HG02610 (cell line): ENCODE measurements around the gene MAP7D3.
"Not testable (repeated sequence)": the region's sequence is repeated elsewhere in the genome, so short reads cannot be mapped to it uniquely, and the experiment has no call there.

ENCODE experiments used
- ATAC-seq: cut with Tn5 transposase; IDR thresholded peaks from one replicate; pipeline ENCODE4 v1.9.1; 2021; ENCODE audit warnings: mild to moderate bottlenecking, moderate library complexity; ENCODE audit not compliant: unreplicated experiment

The MAP7D3 gene, protein sequence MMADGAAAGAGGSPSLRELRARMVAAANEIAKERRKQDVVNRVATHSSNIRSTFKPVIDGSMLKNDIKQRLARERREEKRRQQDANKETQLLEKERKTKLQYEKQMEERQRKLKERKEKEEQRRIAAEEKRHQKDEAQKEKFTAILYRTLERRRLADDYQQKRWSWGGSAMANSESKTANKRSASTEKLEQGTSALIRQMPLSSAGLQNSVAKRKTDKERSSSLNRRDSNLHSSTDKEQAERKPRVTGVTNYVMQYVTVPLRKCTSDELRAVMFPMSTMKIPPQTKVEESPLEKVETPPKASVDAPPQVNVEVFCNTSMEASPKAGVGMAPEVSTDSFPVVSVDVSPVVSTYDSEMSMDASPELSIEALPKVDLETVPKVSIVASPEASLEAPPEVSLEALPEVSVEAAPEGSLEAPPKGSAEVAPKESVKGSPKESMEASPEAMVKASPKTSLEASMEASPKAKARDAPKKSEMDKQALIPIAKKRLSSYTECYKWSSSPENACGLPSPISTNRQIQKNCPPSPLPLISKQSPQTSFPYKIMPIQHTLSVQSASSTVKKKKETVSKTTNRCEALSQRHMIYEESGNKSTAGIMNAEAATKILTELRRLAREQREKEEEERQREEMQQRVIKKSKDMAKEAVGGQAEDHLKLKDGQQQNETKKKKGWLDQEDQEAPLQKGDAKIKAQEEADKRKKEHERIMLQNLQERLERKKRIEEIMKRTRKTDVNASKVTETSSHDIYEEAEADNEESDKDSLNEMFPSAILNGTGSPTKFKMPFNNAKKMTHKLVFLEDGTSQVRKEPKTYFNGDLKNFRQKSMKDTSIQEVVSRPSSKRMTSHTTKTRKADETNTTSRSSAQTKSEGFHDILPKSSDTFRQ

GRCh38 chrX:136251041-136251991 is at the start of gene MAP7D3:
MAP7D3 (minus strand) TSS chrX:136251400; CDS start chrX:136251358, 42 bp downstream.
- peak; percentile 84 for ATAC-seq

DNA sequence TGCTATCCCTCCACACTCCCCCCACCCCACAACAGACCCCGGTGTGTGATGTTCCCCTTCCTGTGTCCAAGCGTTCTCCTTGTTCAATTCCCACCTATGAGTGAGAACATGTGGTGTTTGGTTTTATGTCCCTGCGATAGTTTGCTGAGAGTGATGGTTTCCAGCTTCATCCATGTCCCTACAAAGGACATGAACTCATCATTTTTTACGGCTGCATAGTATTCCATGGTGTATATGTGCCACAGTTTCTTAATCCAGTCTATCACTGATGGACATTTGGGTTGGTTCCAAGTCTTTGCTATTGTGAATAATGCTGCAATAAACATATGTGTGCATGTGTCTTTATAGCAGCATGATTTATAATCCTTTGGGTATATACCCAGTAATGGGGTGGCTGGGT is 49.5 kb upstream of the MAP7D3 start, which contains the start of gene ADGRG4:
TSS of gene ADGRG4 (plus strand) at position 243 of the 400 bp plus-strand sequence. CDS start 7,815 bp downstream, outside the sequence.
- not testable (repeated sequence) for ATAC-seq

GRCh38 chrX:136295380-136295779 is 44.2 kb upstream of the MAP7D3 start:
- no peak for ATAC-seq

GRCh38 chrX:136292656-136293055 is 41.5 kb upstream of the MAP7D3 start:
- no peak for ATAC-seq

- ATAC-seq: no peak
Observed at GRCh38 chrX:136291824-136292223, 40.6 kb upstream of the MAP7D3 start.

GRCh38 chrX:136286375-136286774 is 35.2 kb upstream of the MAP7D3 start:
- ATAC-seq: not testable (repeated sequence)

DNA sequence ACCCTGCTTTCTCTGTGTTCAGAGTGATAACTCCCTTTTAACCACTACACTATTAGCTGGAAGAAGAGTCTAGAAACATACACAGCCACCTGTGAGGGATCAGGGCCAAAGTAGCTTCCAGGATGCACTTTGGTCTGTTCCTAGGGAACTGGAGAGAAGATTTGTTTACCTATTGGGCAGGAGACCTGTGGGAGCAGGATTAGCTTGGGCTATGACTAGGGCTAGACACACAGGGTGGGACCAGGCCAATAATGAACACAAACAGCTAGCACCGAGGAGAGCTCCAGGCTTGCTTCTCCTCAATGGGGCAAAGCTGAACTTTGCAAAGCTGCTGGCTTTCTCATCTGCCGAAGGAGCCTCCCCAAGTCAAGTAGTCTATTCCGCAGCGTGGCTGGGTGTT is 24.4 kb upstream of the MAP7D3 start:
- no peak for ATAC-seq

DNA sequence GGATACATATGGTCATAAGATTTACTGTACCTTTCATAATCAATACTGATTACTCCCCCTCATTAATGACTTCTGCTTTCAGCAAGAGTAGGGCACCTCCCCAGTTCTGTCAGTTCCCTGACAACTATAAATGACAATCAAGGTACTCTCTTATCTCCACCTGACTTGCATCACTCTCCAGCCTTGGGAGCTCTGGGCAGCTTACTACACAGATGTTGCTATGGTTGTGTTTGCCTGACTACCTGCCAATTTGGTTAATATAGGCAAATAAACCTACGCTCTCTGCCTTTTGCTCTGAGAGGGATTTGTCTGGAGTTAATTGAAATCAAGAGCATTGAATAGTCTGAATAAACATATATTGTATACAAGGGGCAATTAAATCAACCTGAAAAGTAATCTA is 22.8 kb upstream of the MAP7D3 start:
- no peak for ATAC-seq

GRCh38 chrX:136272325-136272724 is 21.1 kb upstream of the MAP7D3 start:
- ATAC-seq: no peak

DNA sequence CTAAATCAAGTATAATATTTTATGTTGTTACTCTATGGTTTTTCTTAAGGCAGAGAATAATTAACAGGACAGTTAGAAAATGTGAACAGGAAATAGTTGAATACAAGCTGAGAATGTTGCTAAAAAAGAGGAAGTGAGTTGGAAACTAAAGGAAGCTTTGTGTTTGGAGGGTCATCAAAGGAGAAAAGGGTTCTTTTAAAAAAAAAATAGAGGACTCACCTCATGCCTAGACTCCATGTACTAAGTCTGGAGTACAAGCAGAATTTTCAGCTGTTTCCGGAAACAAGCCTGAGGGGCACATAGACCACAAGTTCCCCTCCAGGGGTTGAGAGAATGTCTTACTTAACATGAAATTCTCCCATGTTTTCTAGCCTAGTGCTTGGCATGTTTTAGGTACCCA is 20.1 kb upstream of the MAP7D3 start:
- no peak for ATAC-seq

DNA sequence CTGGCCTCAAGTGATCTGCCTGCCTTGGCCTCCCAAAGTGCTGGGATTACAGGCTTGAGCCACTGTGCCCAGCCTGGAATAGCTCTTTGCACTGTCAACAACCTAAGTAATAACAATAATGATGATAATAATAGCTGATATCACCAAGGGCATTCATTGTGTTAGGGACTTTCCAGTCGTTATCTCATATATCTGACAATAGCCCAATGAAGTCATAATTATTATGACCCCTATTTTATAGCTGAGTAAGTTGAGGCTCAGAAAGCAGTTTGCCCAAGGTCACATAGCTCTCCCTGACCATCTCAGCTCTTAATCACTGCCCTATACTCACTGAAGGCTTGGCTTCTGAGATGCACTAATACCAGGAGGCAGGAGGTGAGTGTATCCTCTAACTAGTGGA is 18.7 kb upstream of the MAP7D3 start:
- ATAC-seq: no peak

GRCh38 chrX:136268051-136269048 is 17.1 kb upstream of the MAP7D3 start:
- peak; percentile 59 for ATAC-seq

DNA sequence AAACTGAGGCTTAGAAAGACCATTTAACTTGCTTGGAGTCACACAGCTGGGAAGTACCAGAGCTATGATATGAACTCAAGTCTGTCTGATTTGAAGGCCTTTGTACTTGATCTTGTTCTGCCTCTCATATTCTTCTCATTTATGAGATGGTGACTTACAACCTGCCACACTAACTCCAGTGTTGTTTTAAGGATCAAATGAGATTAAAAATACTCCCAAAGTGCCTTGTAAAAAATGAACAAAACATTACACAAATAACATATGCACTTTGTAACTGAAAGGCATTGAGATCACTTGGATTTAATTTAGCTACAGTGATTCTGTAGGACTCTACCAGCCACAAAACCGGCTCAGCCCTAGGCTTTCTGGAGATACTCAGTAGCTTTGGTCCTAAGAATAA is 15.6 kb upstream of the MAP7D3 start:
- ATAC-seq: no peak

GRCh38 chrX:136262812-136263315 is 11.7 kb upstream of the MAP7D3 start:
- no peak for ATAC-seq

- ATAC-seq: no peak
Observed at GRCh38 chrX:136262243-136262642, 11.0 kb upstream of the MAP7D3 start.

GRCh38 chrX:136261321-136261720 is 10.1 kb upstream of the MAP7D3 start:
- no peak for ATAC-seq

DNA sequence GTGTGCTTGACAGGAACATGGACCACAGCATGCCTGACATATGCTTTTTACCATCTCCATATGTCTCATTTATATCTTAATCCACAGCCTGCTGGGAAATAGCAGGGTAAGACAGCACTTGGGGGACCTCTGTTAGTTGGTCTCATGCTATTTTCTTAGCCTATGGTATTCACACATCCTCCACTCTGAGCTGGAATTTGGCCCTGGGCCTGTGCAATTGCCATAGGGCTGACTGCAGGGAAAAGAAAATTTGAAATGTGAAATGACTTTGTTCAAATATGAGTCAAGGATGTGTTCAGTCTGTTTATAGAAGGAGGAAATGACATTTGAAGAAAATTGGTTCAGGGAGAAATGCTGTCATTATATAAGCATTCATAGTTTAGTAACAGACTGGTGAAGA is 9.6 kb upstream of the MAP7D3 start:
- ATAC-seq: no peak

DNA sequence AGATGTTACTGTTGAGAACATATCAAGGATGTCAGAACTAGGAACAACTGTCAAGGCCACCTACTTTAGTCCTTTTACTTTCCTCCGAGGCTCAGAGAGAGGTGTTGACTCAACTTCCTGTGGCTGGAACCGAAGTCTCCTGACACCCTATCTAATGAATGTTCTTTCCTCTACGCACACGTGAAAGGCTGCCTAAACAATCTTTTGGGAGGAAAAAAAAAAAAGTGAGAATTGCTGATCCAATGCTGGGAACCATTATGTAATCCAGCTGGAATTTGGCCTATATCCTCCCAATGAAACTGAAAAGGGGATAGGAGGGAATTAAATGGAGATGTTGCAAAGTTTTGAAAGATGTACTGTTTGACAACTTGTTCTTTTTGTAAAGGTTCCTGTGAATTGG is 8.3 kb upstream of the MAP7D3 start:
- no peak for ATAC-seq

GRCh38 chrX:136258951-136259350 is 7.8 kb upstream of the MAP7D3 start:
- no peak for ATAC-seq
